ENCODE data around the gene PKLR. TPM values are rescaled to one million over a fixed set of nuclear protein-coding genes. Genes with fewer than 3 reads are reported as not detected.

Gene PKLR
- polyA plus RNA-seq, 1 donor from 2014 or later: not detected

DNA sequence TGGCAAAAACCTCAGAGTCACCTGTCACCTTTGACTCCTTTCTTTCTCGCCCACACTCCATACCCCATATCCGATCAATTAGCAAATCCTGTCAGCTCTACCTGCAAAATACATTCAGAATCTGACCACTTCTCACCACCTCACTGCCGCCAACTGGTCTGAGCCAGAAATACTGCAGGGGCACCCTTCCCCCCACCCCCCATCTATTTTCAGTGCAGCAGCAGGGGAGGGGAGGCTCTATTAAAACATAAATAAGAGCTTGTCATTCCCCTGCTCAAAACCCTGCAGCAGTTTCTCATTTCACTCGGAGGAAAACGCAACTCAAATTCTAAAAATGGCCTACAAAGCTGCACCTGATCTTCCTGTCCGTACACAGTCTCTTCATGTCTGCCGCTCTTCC is 3.9 kb downstream of the PKLR start:
- no peaks in the 10 kb centered on the region for H3K79me2 ChIP-seq (replicated peaks; ENCODE audit: insufficient read depth, low read length)
- TF ChIP-seq EZH2 (IDR thresholded peaks at IDR 0.05; ENCODE audit: borderline replicate concordance, insufficient read depth, low read length, poor library complexity, severe bottlenecking) (no peak), TAF1 (IDR thresholded peaks at IDR 0.05; ENCODE audit: low read depth) (no peak), MXI1 (conservative IDR thresholded peaks at IDR 0.05; ENCODE audit: poor library complexity, severe bottlenecking) (no peak), POLR2AphosphoS5 (IDR thresholded peaks at IDR 0.05) (no peak), RAD21 (conservative IDR thresholded peaks at IDR 0.05) (no peak)
- TF ChIP-seq, protein P1, sequence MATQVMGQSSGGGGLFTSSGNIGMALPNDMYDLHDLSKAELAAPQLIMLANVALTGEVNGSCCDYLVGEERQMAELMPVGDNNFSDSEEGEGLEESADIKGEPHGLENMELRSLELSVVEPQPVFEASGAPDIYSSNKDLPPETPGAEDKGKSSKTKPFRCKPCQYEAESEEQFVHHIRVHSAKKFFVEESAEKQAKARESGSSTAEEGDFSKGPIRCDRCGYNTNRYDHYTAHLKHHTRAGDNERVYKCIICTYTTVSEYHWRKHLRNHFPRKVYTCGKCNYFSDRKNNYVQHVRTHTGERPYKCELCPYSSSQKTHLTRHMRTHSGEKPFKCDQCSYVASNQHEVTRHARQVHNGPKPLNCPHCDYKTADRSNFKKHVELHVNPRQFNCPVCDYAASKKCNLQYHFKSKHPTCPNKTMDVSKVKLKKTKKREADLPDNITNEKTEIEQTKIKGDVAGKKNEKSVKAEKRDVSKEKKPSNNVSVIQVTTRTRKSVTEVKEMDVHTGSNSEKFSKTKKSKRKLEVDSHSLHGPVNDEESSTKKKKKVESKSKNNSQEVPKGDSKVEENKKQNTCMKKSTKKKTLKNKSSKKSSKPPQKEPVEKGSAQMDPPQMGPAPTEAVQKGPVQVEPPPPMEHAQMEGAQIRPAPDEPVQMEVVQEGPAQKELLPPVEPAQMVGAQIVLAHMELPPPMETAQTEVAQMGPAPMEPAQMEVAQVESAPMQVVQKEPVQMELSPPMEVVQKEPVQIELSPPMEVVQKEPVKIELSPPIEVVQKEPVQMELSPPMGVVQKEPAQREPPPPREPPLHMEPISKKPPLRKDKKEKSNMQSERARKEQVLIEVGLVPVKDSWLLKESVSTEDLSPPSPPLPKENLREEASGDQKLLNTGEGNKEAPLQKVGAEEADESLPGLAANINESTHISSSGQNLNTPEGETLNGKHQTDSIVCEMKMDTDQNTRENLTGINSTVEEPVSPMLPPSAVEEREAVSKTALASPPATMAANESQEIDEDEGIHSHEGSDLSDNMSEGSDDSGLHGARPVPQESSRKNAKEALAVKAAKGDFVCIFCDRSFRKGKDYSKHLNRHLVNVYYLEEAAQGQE (IDR thresholded peaks at IDR 0.05; ENCODE audit: borderline replicate concordance): no peak
- TF ChIP-seq, protein P2, sequence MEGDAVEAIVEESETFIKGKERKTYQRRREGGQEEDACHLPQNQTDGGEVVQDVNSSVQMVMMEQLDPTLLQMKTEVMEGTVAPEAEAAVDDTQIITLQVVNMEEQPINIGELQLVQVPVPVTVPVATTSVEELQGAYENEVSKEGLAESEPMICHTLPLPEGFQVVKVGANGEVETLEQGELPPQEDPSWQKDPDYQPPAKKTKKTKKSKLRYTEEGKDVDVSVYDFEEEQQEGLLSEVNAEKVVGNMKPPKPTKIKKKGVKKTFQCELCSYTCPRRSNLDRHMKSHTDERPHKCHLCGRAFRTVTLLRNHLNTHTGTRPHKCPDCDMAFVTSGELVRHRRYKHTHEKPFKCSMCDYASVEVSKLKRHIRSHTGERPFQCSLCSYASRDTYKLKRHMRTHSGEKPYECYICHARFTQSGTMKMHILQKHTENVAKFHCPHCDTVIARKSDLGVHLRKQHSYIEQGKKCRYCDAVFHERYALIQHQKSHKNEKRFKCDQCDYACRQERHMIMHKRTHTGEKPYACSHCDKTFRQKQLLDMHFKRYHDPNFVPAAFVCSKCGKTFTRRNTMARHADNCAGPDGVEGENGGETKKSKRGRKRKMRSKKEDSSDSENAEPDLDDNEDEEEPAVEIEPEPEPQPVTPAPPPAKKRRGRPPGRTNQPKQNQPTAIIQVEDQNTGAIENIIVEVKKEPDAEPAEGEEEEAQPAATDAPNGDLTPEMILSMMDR (IDR thresholded peaks at IDR 0.05; ENCODE audit: poor library complexity, severe bottlenecking): no peak
- H3K27me3 ChIP-seq (ENCODE audit: insufficient read depth, low read depth, low read length): peaks cover 27% of the 10 kb centered on the region
- no peaks in the 10 kb centered on the region for H3F3A ChIP-seq (ENCODE audit: insufficient read depth, low read length, poor library complexity, severe bottlenecking)
- H3K4me3 ChIP-seq (ENCODE audit: low read length): no peak overlapping the region
- no peaks in the 10 kb centered on the region for H3K36me3 ChIP-seq (ENCODE audit: insufficient read depth, low read length)
- no peak overlapping the region for H3K9ac ChIP-seq (ENCODE audit: low read length)
- no peak overlapping the region for H3K4me2 ChIP-seq (ENCODE audit: low read length)
- no peak overlapping the region for H2AFZ ChIP-seq (ENCODE audit: low read depth, low read length)
- no peaks in the 10 kb centered on the region for H4K20me1 ChIP-seq (ENCODE audit: insufficient read depth)
- no peaks in the 10 kb centered on the region for H3K9me3 ChIP-seq (ENCODE audit: low read length)
- no peak overlapping the region for H3K27ac ChIP-seq (ENCODE audit: low read length)
- no peaks in the 10 kb centered on the region for H3K9me2 ChIP-seq (ENCODE audit: insufficient read depth, low read length)

DNA sequence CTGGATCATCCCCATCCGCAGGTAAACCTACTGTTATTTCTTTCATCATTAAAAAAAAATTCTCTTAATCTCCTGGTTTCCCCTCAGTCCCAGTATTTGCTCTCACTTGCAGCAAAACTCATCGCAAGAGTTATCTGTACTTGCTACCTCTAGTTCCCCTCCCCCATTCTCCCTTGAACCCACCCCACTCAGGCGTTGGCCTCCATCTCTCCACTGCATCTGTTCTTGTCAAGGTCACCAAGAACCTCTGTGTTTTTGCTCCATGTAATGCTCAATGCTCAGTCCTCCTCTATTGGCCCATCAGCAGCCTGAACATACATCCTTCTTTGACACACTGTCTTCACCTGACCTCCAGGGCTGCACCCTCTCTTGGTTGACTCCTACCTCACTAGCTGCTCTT is 4.6 kb downstream of the PKLR start:
- Histone ChIP-seq H3K9ac (ENCODE audit: low read length) (no peak overlapping the region), H3F3A (ENCODE audit: insufficient read depth, low read length, poor library complexity, severe bottlenecking) (no peaks in the 10 kb centered on the region), H3K27me3 (ENCODE audit: insufficient read depth, low read depth, low read length) (peaks cover 27% of the 10 kb centered on the region), H3K4me2 (ENCODE audit: low read length) (no peak overlapping the region), H2AFZ (ENCODE audit: low read depth, low read length) (no peak overlapping the region), H3K9me3 (ENCODE audit: low read length) (no peaks in the 10 kb centered on the region), H3K9me2 (ENCODE audit: insufficient read depth, low read length) (no peaks in the 10 kb centered on the region), H3K79me2 (replicated peaks; ENCODE audit: insufficient read depth, low read length) (no peaks in the 10 kb centered on the region), H3K4me3 (ENCODE audit: low read length) (no peak overlapping the region), H4K20me1 (ENCODE audit: insufficient read depth) (no peaks in the 10 kb centered on the region), H3K27ac (ENCODE audit: low read length) (no peak overlapping the region), H3K36me3 (ENCODE audit: insufficient read depth, low read length) (no peaks in the 10 kb centered on the region)
- TF ChIP-seq, protein P1 (IDR thresholded peaks at IDR 0.05; ENCODE audit: borderline replicate concordance): no peak
- TF ChIP-seq POLR2AphosphoS5 (IDR thresholded peaks at IDR 0.05): no peak

Measured in neural cell (in vitro differentiated cells).